HepG2 (cell line): ENCODE data around the gene STN1. TPM values are rescaled to one million over a fixed set of nuclear protein-coding genes. Genes with fewer than 3 reads are reported as not detected.
A peak's percentile ranks its signal among the peaks of the same experiment; 100 is the strongest.

Experiments
- ARHGAP35 ChIP-seq: sonication (generic); formaldehyde crosslinking; IDR thresholded peaks from 2 replicates; pipeline ENCODE4 v1.9.0; 2022; ENCODE audit warnings: mild to moderate bottlenecking, inconsistent platforms, moderate library complexity, missing genetic modification reagents, borderline replicate concordance
- BRCA1 ChIP-seq: sonication (generic); formaldehyde crosslinking; IDR thresholded peaks from 2 replicates; pipeline ENCODE4 v1.4.0; 2020; ENCODE audit warnings: missing genetic modification reagents
- BRD4 ChIP-seq: sonication (generic); formaldehyde crosslinking; IDR thresholded peaks from 2 replicates; pipeline ENCODE4 v1.4.0; 2020; ENCODE audit warnings: missing genetic modification reagents
- CBFB ChIP-seq: sonication (generic); formaldehyde crosslinking; IDR thresholded peaks from 2 replicates; pipeline ENCODE4 v1.4.0; 2020; ENCODE audit warnings: missing genetic modification reagents
- CHD4 ChIP-seq: fragments of 200-600 bp; sonication (generic); IDR thresholded peaks from 2 replicates; pipeline ENCODE4 v1.7.0; 2017; ENCODE audit warnings: mild to moderate bottlenecking, low read length, borderline replicate concordance
- CSRNP1 ChIP-seq: sonication (generic); formaldehyde crosslinking; IDR thresholded peaks from 2 replicates; pipeline ENCODE4 v1.8.1; 2023; ENCODE audit warnings: mild to moderate bottlenecking, missing genetic modification reagents
- ERF ChIP-seq: IDR thresholded peaks from 2 replicates; pipeline ENCODE4 v1.6.1; 2018; ENCODE audit warnings: missing biosample characterization, missing genetic modification reagents
- ETV6 ChIP-seq: sonication (generic); formaldehyde crosslinking; conservative IDR thresholded peaks from 2 replicates; pipeline ENCODE4 v1.4.0; 2020; ENCODE audit warnings: missing genetic modification reagents
- EZH2 ChIP-seq: conservative IDR thresholded peaks from 2 replicates; pipeline ENCODE4 v1.6.1; 2012; ENCODE audit warnings: mild to moderate bottlenecking, low read depth, low read length, moderate library complexity
- SKIL ChIP-seq: sonication (generic); formaldehyde crosslinking; IDR thresholded peaks from 2 replicates; pipeline ENCODE4 v1.8.0; 2022; ENCODE audit warnings: missing genetic modification reagents, mild to moderate bottlenecking, moderate library complexity, borderline replicate concordance
- THAP7 ChIP-seq: sonication (generic); formaldehyde crosslinking; IDR thresholded peaks from 2 replicates; pipeline ENCODE4 v1.8.1; 2023; ENCODE audit warnings: mild to moderate bottlenecking, missing genetic modification reagents
- TIGD3 ChIP-seq: sonication (generic); formaldehyde crosslinking; IDR thresholded peaks from 2 replicates; pipeline ENCODE4 v1.5.1; 2020; ENCODE audit warnings: mild to moderate bottlenecking, missing genetic modification reagents, borderline replicate concordance
- TP53 ChIP-seq: sonication (generic); formaldehyde crosslinking; conservative IDR thresholded peaks from 2 replicates; pipeline ENCODE4 v1.4.0; 2020; ENCODE audit warnings: missing genetic modification reagents
- UBTF ChIP-seq: sonication (generic); formaldehyde crosslinking; IDR thresholded peaks from 2 replicates; pipeline ENCODE4 v1.4.0; 2020; ENCODE audit warnings: mild to moderate bottlenecking, missing genetic modification reagents
- ZMAT3 ChIP-seq: sonication (generic); formaldehyde crosslinking; conservative IDR thresholded peaks from 2 replicates; pipeline ENCODE4 v1.7.0; 2021; ENCODE audit warnings: missing genetic modification reagents
- ZNF33B ChIP-seq: sonication (generic); formaldehyde crosslinking; IDR thresholded peaks from 2 replicates; pipeline ENCODE4 v1.5.1; 2020; ENCODE audit warnings: mild to moderate bottlenecking, missing genetic modification reagents
- ZNF607 ChIP-seq: sonication (generic); formaldehyde crosslinking; IDR thresholded peaks from 2 replicates; pipeline ENCODE4 v1.5.1; 2020; ENCODE audit warnings: missing genetic modification reagents, mild to moderate bottlenecking, borderline replicate concordance
- ZNF737 ChIP-seq: sonication (generic); formaldehyde crosslinking; IDR thresholded peaks from 2 replicates; pipeline ENCODE4 v1.5.0; 2020; ENCODE audit warnings: missing genetic modification reagents, mild to moderate bottlenecking, borderline replicate concordance
- ZNF784 ChIP-seq: sonication (generic); formaldehyde crosslinking; IDR thresholded peaks from 2 replicates; pipeline ENCODE4 v1.5.1; 2020; ENCODE audit warnings: missing genetic modification reagents, mild to moderate bottlenecking, borderline replicate concordance
- polyA plus RNA-seq, 8 experiments: library from polyadenylated mRNA; depleted of rRNA in 3 of 8; stranded (reverse) in 7 of 8; unstranded in 1 of 8; fragments of >200 nt; fragmentation: Illumina TruSeq in 4 of 8; extraction: Trizol in 4 of 8; gene quantifications; 2 replicates each; pipeline versions ENCODE4 v1.2.1 to v1.2.3, GENCODE V29; 2011 to 2016; ENCODE audit warnings: low read depth in 4 of 8, missing spikeins in 1 of 8, mixed read lengths in 1 of 8; ENCODE audit not compliant: insufficient read depth in 1 of 8
- total RNA-seq, 5 experiments: library from RNA; depleted of rRNA; stranded (reverse); fragments of >200 nt; fragmentation: Illumina TruSeq; extraction: Trizol; gene quantifications; 2 replicates each; pipeline ENCODE4 v1.2.3, GENCODE V29; 2016; ENCODE audit warnings: low read depth in 1 of 5

STN1 gene
- total and polyA plus RNA-seq, 2 of the 13 experiments (the other 11 are each of a cell fraction or from before 2014, with no cell fraction given): 17.6 to 22.7 TPM

GRCh38 chr10:103917302-103918052, 507 bp downstream of the STN1 start (continued):
- no peak for TF ChIP-seq SKIL (CRISPR knock-in tag)
- no peak for TF ChIP-seq ZMAT3 (CRISPR knock-in tag)
- no peak; the same call in 1 of the 2 replicates for TF ChIP-seq ZNF33B
- TF ChIP-seq BRD4 (CRISPR knock-in tag): no peak; the same call in none of the 2 replicates
- TF ChIP-seq CSRNP1: no peak
- 0 out of 2 replicates have a peak, but pooled peaks have one; percentile 39 for TF ChIP-seq BRCA1 (CRISPR knock-in tag)
- no peak for TF ChIP-seq THAP7 (CRISPR knock-in tag)
- no peak for TF ChIP-seq TIGD3 (CRISPR knock-in tag)
- no peak for TF ChIP-seq TP53 (CRISPR knock-in tag)
- TF ChIP-seq EZH2: no peak
- TF ChIP-seq UBTF (CRISPR knock-in tag): no peak
- TF ChIP-seq ARHGAP35: peak; percentile 90
- peak; percentile 39; the same call in 1 of the 2 replicates for TF ChIP-seq ETV6 (CRISPR knock-in tag)
- 0 out of 2 replicates have a peak, but pooled peaks have one; percentile 26 for TF ChIP-seq ERF (CRISPR knock-in tag)
- no peak for TF ChIP-seq CHD4
- peak; percentile 20; the same call in 1 of the 2 replicates for TF ChIP-seq CBFB (CRISPR knock-in tag)
- 0 out of 2 replicates have a peak, but pooled peaks have one; percentile 13 for TF ChIP-seq ZNF607 (CRISPR knock-in tag)
- TF ChIP-seq ZNF784 (CRISPR knock-in tag): peak; percentile 64; the same call in 1 of the 2 replicates
- TF ChIP-seq ZNF737 (CRISPR knock-in tag): no peak; the same call in 1 of the 2 replicates
